ENCODE data around the gene MYO18B.

DNA sequence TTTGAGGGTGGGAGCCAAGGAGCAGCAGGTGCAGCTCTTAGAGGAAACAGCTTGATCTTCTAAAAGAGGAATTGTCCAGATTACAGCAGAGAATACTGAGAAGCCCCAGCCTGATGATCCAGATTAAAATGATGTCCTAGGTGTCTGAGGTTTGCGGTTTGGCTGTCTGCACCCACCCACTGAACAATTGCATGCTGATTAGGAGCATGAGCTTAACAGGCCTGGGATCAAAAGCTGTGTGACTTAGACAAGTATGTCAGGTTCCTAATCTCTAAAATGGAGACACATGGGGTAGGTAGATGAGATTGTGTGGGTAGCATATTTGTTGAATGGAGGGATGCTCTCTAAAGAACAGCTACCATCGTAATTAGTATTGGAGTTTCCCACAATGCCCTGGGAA, 260.5 kb downstream of the MYO18B start:
- TF ChIP-seq TAF1 (IDR thresholded peaks at IDR 0.05; ENCODE audit: borderline replicate concordance, insufficient read depth, low read length) (no peak), SIN3A (IDR thresholded peaks at IDR 0.05; ENCODE audit: borderline replicate concordance, insufficient read depth, low read length) (no peak), POLR2AphosphoS5 (IDR thresholded peaks at IDR 0.05; ENCODE audit: low read depth, low read length) (no peak), FOXP2 (optimal IDR thresholded peaks at IDR 0.05; ENCODE audit: borderline replicate concordance, extremely low read depth, extremely low read length, insufficient read depth) (no peak)
- TF ChIP-seq, protein P1, sequence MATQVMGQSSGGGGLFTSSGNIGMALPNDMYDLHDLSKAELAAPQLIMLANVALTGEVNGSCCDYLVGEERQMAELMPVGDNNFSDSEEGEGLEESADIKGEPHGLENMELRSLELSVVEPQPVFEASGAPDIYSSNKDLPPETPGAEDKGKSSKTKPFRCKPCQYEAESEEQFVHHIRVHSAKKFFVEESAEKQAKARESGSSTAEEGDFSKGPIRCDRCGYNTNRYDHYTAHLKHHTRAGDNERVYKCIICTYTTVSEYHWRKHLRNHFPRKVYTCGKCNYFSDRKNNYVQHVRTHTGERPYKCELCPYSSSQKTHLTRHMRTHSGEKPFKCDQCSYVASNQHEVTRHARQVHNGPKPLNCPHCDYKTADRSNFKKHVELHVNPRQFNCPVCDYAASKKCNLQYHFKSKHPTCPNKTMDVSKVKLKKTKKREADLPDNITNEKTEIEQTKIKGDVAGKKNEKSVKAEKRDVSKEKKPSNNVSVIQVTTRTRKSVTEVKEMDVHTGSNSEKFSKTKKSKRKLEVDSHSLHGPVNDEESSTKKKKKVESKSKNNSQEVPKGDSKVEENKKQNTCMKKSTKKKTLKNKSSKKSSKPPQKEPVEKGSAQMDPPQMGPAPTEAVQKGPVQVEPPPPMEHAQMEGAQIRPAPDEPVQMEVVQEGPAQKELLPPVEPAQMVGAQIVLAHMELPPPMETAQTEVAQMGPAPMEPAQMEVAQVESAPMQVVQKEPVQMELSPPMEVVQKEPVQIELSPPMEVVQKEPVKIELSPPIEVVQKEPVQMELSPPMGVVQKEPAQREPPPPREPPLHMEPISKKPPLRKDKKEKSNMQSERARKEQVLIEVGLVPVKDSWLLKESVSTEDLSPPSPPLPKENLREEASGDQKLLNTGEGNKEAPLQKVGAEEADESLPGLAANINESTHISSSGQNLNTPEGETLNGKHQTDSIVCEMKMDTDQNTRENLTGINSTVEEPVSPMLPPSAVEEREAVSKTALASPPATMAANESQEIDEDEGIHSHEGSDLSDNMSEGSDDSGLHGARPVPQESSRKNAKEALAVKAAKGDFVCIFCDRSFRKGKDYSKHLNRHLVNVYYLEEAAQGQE (IDR thresholded peaks at IDR 0.05; ENCODE audit: insufficient read depth in 1 of 2, low read depth in 2 of 2, low read length in 2 of 2), result no peak

All from PFSK-1 (cell line).